Peyer's patch (tissue), 4 donors: ENCODE results near the gene CENPU.

Source experiments
- POLR2A ChIP-seq, 2 donors: fragments of 450-650 bp; IDR thresholded peaks; one replicate each; pipeline ENCODE4 v1.5.1; 2017; ENCODE audit warnings: antibody characterized with exemption in 2 of 2, mild to moderate bottlenecking in 2 of 2, moderate library complexity in 2 of 2
- TF ChIP-seq, protein P1 (sequence below), 6 experiments: fragments of 450-650 bp in 4 of 6; fragments of 200-600 bp in 2 of 6; sonication (generic) in 1 of 6; IDR thresholded peaks; one replicate each; pipeline ENCODE4 v1.5.1; 2017 to 2019; ENCODE audit warnings: antibody characterized with exemption in 6 of 6, mild to moderate bottlenecking in 3 of 6, moderate library complexity in 1 of 6

- TF ChIP-seq, protein P1, sequence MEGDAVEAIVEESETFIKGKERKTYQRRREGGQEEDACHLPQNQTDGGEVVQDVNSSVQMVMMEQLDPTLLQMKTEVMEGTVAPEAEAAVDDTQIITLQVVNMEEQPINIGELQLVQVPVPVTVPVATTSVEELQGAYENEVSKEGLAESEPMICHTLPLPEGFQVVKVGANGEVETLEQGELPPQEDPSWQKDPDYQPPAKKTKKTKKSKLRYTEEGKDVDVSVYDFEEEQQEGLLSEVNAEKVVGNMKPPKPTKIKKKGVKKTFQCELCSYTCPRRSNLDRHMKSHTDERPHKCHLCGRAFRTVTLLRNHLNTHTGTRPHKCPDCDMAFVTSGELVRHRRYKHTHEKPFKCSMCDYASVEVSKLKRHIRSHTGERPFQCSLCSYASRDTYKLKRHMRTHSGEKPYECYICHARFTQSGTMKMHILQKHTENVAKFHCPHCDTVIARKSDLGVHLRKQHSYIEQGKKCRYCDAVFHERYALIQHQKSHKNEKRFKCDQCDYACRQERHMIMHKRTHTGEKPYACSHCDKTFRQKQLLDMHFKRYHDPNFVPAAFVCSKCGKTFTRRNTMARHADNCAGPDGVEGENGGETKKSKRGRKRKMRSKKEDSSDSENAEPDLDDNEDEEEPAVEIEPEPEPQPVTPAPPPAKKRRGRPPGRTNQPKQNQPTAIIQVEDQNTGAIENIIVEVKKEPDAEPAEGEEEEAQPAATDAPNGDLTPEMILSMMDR (IDR thresholded peaks at IDR 0.05), result no peak
- no peak for TF ChIP-seq POLR2A (IDR thresholded peaks at IDR 0.05)
These were observed 67.2 kb downstream of the CENPU start for GRCh38 chr4:184666670-184667069.
